ENCODE results near the gene SP2. TPM values are rescaled to one million over a fixed set of nuclear protein-coding genes. Genes with fewer than 3 reads are reported as not detected.
A peak's percentile ranks its signal among the peaks of the same experiment; 100 is the strongest.

The SP2 gene
- total RNA-seq, 2 donors from 2014 or later, result 12.8 to 13.4 TPM

DNA sequence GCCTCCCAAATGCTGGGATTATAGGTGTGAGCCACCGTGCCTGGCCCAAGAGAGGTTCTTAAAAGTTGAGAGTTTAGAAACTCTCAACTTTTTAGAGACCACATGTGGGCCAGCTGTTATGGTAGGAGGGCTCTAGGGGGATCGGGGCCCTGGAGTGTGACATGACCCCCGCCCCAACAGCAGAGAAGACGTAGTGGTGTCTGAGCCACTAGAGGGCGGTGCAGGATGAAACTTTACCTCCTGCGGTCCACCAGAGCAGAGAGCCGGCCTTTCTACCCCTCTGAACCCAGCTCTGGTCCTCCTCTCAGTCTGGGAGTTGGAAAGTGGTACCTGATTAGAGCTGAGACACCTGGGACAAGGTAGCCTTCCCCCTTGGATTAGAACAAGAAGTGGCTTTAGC is 82.3 kb downstream of the SP2 start:
- Mint-ChIP-seq H3K27ac (no peak overlapping the region), H3K9me3 (no peaks in the 10 kb centered on the region), H3K4me1 (no peaks in the 10 kb centered on the region), H3K36me3 (ENCODE audit: low read depth) (peaks cover 72% of the 10 kb centered on the region), H3K4me3 (no peak overlapping the region), H3K27me3 (ENCODE audit: insufficient read depth) (no peaks in the 10 kb centered on the region)
- no peak overlapping the region for H3K4me3 ChIP-seq (ENCODE audit: low read length)
- H3K4me1 ChIP-seq (ENCODE audit: control insufficient read depth, insufficient read depth, low read length), result peaks cover 4% of the 10 kb centered on the region
- H3K9ac ChIP-seq (ENCODE audit: extremely low read depth, low read length, poor library complexity, severe bottlenecking), result no peak overlapping the region
- H3K36me3 ChIP-seq (ENCODE audit: control insufficient read depth, insufficient read depth, low read length), result peaks cover 41% of the 10 kb centered on the region
- no peaks in the 10 kb centered on the region for H3K9me3 ChIP-seq (ENCODE audit: control insufficient read depth, low read length)
- DNase-seq, result peak; percentile 95
- H3K27ac ChIP-seq (ENCODE audit: low read depth, low read length), result no peak overlapping the region
- H3K27me3 ChIP-seq (ENCODE audit: control insufficient read depth, insufficient read depth, low read length, poor library complexity, severe bottlenecking), result no peaks in the 10 kb centered on the region
- TF ChIP-seq, protein P1, sequence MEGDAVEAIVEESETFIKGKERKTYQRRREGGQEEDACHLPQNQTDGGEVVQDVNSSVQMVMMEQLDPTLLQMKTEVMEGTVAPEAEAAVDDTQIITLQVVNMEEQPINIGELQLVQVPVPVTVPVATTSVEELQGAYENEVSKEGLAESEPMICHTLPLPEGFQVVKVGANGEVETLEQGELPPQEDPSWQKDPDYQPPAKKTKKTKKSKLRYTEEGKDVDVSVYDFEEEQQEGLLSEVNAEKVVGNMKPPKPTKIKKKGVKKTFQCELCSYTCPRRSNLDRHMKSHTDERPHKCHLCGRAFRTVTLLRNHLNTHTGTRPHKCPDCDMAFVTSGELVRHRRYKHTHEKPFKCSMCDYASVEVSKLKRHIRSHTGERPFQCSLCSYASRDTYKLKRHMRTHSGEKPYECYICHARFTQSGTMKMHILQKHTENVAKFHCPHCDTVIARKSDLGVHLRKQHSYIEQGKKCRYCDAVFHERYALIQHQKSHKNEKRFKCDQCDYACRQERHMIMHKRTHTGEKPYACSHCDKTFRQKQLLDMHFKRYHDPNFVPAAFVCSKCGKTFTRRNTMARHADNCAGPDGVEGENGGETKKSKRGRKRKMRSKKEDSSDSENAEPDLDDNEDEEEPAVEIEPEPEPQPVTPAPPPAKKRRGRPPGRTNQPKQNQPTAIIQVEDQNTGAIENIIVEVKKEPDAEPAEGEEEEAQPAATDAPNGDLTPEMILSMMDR (conservative IDR thresholded peaks at IDR 0.05), result peak; percentile 91
- WGBS, 2 experiments (ENCODE audit: insufficient coverage in 1 of 2, insufficient read length in 1 of 2), result 30 to 35% methylated on average over 2 to 7 of the region's 7 CpGs

Other genes starting within 250 kb of the SP2 start
- gene KPNB1, start 246.3 kb upstream of the SP2 start, total RNA-seq, result 100 to 1,000 TPM; 452 to 500 TPM
- 10 to 100 TPM; 14.5 to 22.9 TPM for gene TBKBP1, start 202.1 kb upstream of the SP2 start, total RNA-seq
- gene TBX21, start 163.0 kb upstream of the SP2 start, total RNA-seq, result not detected
- gene OSBPL7, start 74.4 kb upstream of the SP2 start, total RNA-seq, result 10 to 100 TPM; 11.4 to 15.5 TPM
- gene MRPL10, start 64.7 kb upstream of the SP2 start, total RNA-seq, result 10 to 100 TPM; 56.3 to 65.3 TPM
- gene LRRC46, start 64.6 kb upstream of the SP2 start, total RNA-seq, result under 1 TPM; 0.73 to 0.82 TPM
- gene SCRN2, start 55.0 kb upstream of the SP2 start, total RNA-seq, result 10 to 100 TPM; 54.5 to 71.9 TPM
- 1 to 10 TPM; 3.1 to 3.7 TPM for gene SP6, start 45.1 kb upstream of the SP2 start, total RNA-seq
- gene PNPO, start 45.3 kb downstream of the SP2 start, total RNA-seq, result 10 to 100 TPM in 1 of 2 donors, 1 to 10 TPM in 1; 8.5 to 10.4 TPM
- gene PRR15L, start 61.6 kb downstream of the SP2 start, total RNA-seq, result under 1 TPM; 0.57 to 0.60 TPM
- 100 to 1,000 TPM; 171 to 198 TPM for gene CDK5RAP3, start 74.9 kb downstream of the SP2 start, total RNA-seq
- gene COPZ2, start 141.6 kb downstream of the SP2 start, total RNA-seq, result not detected
- gene NFE2L1, start 152.1 kb downstream of the SP2 start, total RNA-seq, result 100 to 1,000 TPM; 122 to 135 TPM
- gene CBX1, start 205.2 kb downstream of the SP2 start, total RNA-seq, result 100 to 1,000 TPM; 173 to 230 TPM
- 10 to 100 TPM; 19.7 to 20.5 TPM for gene SNX11, start 211.5 kb downstream of the SP2 start, total RNA-seq

Measured in endodermal cell (in vitro differentiated cells).